Kidney epithelial cell (primary cell): Measurements from ENCODE around the gene DNAH8. TPM values are rescaled to one million over a fixed set of nuclear protein-coding genes. Genes with fewer than 3 reads are reported as not detected.

ENCODE experiments used
- DNase-seq: peaks from one replicate; pipeline ENCODE4 v3.0.0-alpha.2; 2010; ENCODE audit warnings: low read depth
- H3K27me3 ChIP-seq: 2 replicates; pipeline ENCODE4 v1.6.0; 2011; ENCODE audit warnings: low read length; ENCODE audit not compliant: control insufficient read depth, insufficient read depth
- H3K36me3 ChIP-seq: 2 replicates; pipeline ENCODE4 v1.5.1; 2011; ENCODE audit warnings: low read length; ENCODE audit not compliant: control insufficient read depth, insufficient read depth
- H3K4me3 ChIP-seq: 2 replicates; pipeline ENCODE4 v1.5.1; 2011; ENCODE audit warnings: low read depth, mild to moderate bottlenecking, control low read depth, low read length
- CTCF ChIP-seq: IDR thresholded peaks from 2 replicates; pipeline ENCODE4 v1.5.1; 2011; ENCODE audit warnings: mild to moderate bottlenecking, moderate library complexity, low read length, control low read depth, inconsistent platforms; ENCODE audit not compliant: insufficient read depth, poor library complexity, severe bottlenecking
- total RNA-seq: library from RNA; depleted of rRNA; stranded (reverse); fragments of >200 nt; gene quantifications from 2 replicates; pipeline ENCODE4 v1.2.3, GENCODE V29; 2015

DNAH8 gene
- total RNA-seq, 1 donor from 2014 or later = not detected

GRCh38 chr6:38824243-38824894 lies 109.3 kb downstream of the DNAH8 start:
- Histone ChIP-seq H3K4me3 (no peak overlapping the region), H3K27me3 (no peaks in the 10 kb centered on the region)
- no peak for DNase-seq

DNA sequence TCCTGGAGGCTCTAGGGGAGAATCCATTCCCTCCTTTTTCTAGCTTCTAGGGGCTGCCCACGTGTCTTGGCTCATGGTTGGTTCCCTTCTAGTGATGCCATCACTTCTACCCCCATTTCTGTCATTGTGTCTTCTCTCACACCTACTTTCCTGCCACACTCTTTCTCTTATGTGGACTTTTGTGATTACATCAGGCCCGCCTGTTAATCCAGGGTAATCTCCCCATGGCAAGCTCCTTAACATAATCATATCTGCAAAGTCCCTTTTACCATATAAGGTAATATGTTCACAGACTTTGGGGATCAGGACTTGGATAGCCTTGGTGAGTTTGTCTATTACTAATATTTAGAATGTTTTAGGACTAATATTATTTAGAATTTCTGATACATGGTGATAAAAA lies 111.9 kb downstream of the DNAH8 start:
- H3K27me3 ChIP-seq = no peaks in the 10 kb centered on the region
- no peak overlapping the region for H3K4me3 ChIP-seq
- DNase-seq = no peak
- H3K36me3 ChIP-seq = no peaks in the 10 kb centered on the region
- no peak for TF ChIP-seq CTCF

More at GRCh38 chr6:38824243-38824894, 109.3 kb downstream of the DNAH8 start:
- no peaks in the 10 kb centered on the region for H3K36me3 ChIP-seq
- TF ChIP-seq CTCF = no peak

DNA sequence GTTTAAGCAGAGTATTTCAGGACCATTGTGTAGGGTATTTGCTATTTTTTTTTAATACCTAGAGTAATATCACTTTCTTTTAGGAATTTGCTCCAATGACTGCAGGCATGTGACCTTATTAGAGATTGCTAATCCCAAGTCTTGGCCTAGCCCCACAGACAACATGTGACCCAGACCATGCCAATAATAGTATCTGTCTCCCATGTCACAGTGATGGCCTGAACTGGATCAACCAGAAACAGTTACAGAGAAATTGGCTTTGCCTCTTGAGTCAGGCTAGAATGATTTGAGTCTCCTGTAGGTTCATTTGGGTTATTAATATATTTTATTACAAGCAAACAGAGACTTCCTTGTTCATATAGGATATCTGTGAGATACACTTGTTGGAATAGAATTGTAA lies 116.8 kb downstream of the DNAH8 start:
- no peak for DNase-seq
- TF ChIP-seq CTCF = no peak
- H3K4me3 ChIP-seq = no peak overlapping the region
- H3K36me3 ChIP-seq = no peaks in the 10 kb centered on the region
- no peaks in the 10 kb centered on the region for H3K27me3 ChIP-seq

GRCh38 chr6:38833320-38833719 lies 118.2 kb downstream of the DNAH8 start:
- H3K27me3 ChIP-seq = no peaks in the 10 kb centered on the region
- H3K4me3 ChIP-seq = no peak overlapping the region
- DNase-seq = no peak
- no peak for TF ChIP-seq CTCF
- H3K36me3 ChIP-seq = no peaks in the 10 kb centered on the region

DNA sequence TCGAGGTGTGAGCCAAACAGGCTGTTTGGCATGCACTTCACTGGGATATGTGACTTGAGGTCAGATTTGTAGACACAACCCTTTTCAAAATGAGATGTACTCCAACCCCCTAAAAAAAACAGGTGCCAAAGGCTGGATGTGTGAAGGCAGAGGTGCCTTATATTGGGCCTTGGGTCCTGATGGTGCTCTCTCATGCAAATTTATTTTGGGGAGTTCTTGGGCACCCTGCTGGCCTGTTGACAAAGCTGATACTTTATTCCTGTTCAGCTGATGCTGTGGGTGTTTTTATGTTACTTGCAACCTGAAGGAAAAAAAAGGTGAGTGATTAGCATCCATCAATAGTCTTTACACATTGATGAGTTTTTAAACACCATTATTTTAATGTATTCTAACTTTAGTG lies 121.5 kb downstream of the DNAH8 start:
- Histone ChIP-seq H3K4me3 (no peak overlapping the region), H3K27me3 (no peaks in the 10 kb centered on the region), H3K36me3 (no peaks in the 10 kb centered on the region)
- no peak for TF ChIP-seq CTCF
- DNase-seq = no peak

- no peaks in the 10 kb centered on the region for H3K27me3 ChIP-seq
- TF ChIP-seq CTCF = no peak
- H3K36me3 ChIP-seq = no peaks in the 10 kb centered on the region
- no peak overlapping the region for H3K4me3 ChIP-seq
- no peak for DNase-seq
Measured at GRCh38 chr6:38837101-38837500, 122.0 kb downstream of the DNAH8 start.
